OCI-LY3 (cell line): ENCODE measurements around the gene ZNF423.

Experiments used
- H2AFZ ChIP-seq: fragments of 200-600, 300-600 bp; shearing (Covaris generic); 2 replicates; pipeline ENCODE4 v1.6.0; 2014; ENCODE audit warnings: antibody characterized with exemption, low read depth, low read length
- H3K27ac ChIP-seq: fragments of 200-600, 300-600 bp; sonication (generic); 2 replicates; pipeline ENCODE4 v1.5.1; 2014; ENCODE audit warnings: mild to moderate bottlenecking, low read length, moderate library complexity, mixed read lengths
- H3K27me3 ChIP-seq: fragments of 200-600, 300-600 bp; sonication (generic); 2 replicates; pipeline ENCODE4 v1.6.1; 2014; ENCODE audit warnings: low read depth, low read length, mixed read lengths
- H3K36me3 ChIP-seq: fragments of 200-600, 300-600 bp; sonication (generic); replicated peaks from 2 replicates; pipeline ENCODE3; 2014; ENCODE audit warnings: low read depth, low read length, mixed read lengths
- H3K4me1 ChIP-seq: fragments of 300-600, 200-600 bp; sonication (generic); 2 replicates; pipeline ENCODE4 v1.6.1; 2014; ENCODE audit warnings: low read length, mixed read lengths
- H3K4me2 ChIP-seq: fragments of 200-600, 300-600 bp; sonication (generic); 2 replicates; pipeline ENCODE4 v1.6.1; 2014; ENCODE audit warnings: low read length, mixed read lengths
- H3K4me3 ChIP-seq: fragments of 300-600, 200-600 bp; sonication (generic); 2 replicates; pipeline ENCODE4 v1.5.1; 2014; ENCODE audit warnings: antibody characterized with exemption, mild to moderate bottlenecking, low read length, moderate library complexity
- H3K79me2 ChIP-seq: fragments of 300-600, 200-600 bp; shearing (Covaris generic); 2 replicates; pipeline ENCODE4 v1.6.1; 2014; ENCODE audit warnings: mild to moderate bottlenecking, low read length, mixed read lengths
- H3K9ac ChIP-seq: fragments of 300-600, 200-600 bp; shearing (Covaris generic); 2 replicates; pipeline ENCODE4 v1.6.0; 2014; ENCODE audit warnings: mild to moderate bottlenecking, low read length, moderate library complexity
- H3K9me3 ChIP-seq: fragments of 200-600, 300-600 bp; shearing (Covaris generic); 2 replicates; pipeline ENCODE4 v1.6.1; 2014; ENCODE audit warnings: low read length, mixed read lengths; ENCODE audit not compliant: insufficient read depth
- H4K20me1 ChIP-seq: fragments of 200-600, 300-600 bp; sonication (generic); 2 replicates; pipeline ENCODE4 v1.6.1; 2016; ENCODE audit warnings: low read length, mixed read lengths; ENCODE audit not compliant: insufficient read depth
- EZH2phosphoT487 ChIP-seq: fragments of 200-600 bp; shearing (Covaris generic); IDR thresholded peaks from 2 replicates; pipeline ENCODE4 v1.6.1; 2018; ENCODE audit warnings: antibody characterized with exemption, mixed run types, low read depth
- TF ChIP-seq, protein P1 (sequence below): fragments of 200-600, 300-600 bp; sonication (generic); IDR thresholded peaks from 2 replicates; pipeline ENCODE4 v1.5.1; 2014; ENCODE audit warnings: antibody characterized with exemption, low read length, low read depth

The ZNF423 gene

DNA sequence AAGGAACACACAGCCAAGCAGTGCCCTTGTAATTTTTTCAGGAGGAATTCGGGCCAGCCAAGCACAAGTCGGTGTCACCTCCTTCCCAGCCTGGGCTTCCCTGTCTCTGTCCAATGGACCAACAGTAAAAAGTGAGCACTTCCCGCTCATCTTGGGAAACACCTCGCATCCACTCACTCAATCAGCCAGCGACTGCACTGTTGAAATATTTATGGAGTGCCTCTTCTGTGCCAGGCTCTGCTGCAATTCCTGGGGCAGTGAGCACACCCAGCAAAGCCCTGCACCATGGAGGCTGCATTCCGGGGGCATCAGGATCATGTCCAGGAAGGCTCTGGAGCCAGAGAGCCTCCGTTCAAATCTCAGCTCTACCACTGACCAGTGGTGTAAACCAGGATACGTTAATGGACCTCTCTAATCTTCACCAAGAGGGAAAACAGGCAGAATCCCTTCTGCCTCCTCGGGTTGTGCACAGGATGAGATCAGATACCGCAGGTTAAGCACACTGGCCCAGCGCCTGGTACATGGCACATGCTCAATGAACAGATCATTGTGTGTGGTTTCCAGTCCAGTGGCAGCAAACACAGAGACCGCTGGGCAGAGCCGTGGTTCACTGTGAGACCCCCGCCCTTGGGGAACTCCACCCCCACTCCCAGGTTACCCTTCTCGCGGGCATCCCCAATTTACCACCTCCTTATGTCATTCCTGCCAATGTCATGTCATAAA lies 194.3 kb downstream of the ZNF423 start:
- no peak for TF ChIP-seq EZH2phosphoT487
- TF ChIP-seq, protein P1, sequence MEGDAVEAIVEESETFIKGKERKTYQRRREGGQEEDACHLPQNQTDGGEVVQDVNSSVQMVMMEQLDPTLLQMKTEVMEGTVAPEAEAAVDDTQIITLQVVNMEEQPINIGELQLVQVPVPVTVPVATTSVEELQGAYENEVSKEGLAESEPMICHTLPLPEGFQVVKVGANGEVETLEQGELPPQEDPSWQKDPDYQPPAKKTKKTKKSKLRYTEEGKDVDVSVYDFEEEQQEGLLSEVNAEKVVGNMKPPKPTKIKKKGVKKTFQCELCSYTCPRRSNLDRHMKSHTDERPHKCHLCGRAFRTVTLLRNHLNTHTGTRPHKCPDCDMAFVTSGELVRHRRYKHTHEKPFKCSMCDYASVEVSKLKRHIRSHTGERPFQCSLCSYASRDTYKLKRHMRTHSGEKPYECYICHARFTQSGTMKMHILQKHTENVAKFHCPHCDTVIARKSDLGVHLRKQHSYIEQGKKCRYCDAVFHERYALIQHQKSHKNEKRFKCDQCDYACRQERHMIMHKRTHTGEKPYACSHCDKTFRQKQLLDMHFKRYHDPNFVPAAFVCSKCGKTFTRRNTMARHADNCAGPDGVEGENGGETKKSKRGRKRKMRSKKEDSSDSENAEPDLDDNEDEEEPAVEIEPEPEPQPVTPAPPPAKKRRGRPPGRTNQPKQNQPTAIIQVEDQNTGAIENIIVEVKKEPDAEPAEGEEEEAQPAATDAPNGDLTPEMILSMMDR, result no peak
- Histone ChIP-seq H3K9me3 (no peaks in the 10 kb centered on the region), H3K36me3 (no peaks in the 10 kb centered on the region), H3K79me2 (no peaks in the 10 kb centered on the region), H3K4me3 (no peak overlapping the region), H3K4me1 (no peaks in the 10 kb centered on the region), H2AFZ (no peak overlapping the region), H3K27ac (no peak overlapping the region), H3K9ac (no peak overlapping the region), H4K20me1 (no peaks in the 10 kb centered on the region), H3K27me3 (no peaks in the 10 kb centered on the region), H3K4me2 (no peak overlapping the region)

DNA sequence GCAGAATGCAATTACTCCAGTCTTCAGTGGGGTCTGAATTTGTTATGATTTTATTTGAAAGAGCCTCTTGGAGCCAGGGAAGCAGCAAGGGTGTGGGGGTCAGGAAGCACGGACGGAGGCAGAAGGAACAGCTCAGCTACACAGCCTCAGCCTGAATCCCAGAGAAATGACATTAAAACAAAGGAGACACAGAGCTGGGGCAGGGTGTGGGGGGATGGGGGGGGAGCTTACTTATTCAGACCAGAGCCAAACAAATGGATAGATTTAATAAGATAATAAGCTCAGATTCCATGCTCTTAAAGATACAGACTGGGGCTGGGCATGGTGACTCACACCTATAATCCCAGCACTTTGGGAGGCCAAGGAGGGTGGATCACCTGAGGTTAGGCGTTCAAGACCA lies 195.3 kb downstream of the ZNF423 start:
- no peaks in the 10 kb centered on the region for H3K36me3 ChIP-seq
- H3K79me2 ChIP-seq, result no peaks in the 10 kb centered on the region
- H3K4me3 ChIP-seq, result no peak overlapping the region
- no peaks in the 10 kb centered on the region for H3K4me1 ChIP-seq
- no peaks in the 10 kb centered on the region for H3K9me3 ChIP-seq
- no peak overlapping the region for H2AFZ ChIP-seq
- H3K9ac ChIP-seq, result no peak overlapping the region
- no peaks in the 10 kb centered on the region for H3K27me3 ChIP-seq
- TF ChIP-seq EZH2phosphoT487, result no peak
- TF ChIP-seq, protein P1, result no peak
- H4K20me1 ChIP-seq, result no peaks in the 10 kb centered on the region
- H3K27ac ChIP-seq, result no peak overlapping the region
- no peak overlapping the region for H3K4me2 ChIP-seq

DNA sequence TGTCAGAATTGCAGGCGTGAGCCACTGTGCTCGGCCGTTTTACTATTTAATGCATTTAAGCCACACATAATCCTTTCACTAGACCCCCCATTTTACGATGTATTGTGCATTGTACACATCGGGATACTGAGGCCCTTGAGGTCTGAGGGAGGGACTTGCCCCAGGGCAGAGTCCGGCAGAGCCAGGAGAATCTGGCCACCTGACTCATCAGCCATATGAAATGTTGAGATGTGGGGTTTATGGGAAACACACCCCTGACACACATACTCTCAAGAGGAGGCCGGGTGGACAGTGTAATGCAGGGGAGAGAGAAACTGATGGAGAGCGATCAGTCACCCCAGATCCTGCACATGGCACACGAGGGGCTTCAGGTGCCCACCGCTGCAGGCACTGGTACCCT lies 196.6 kb downstream of the ZNF423 start:
- Histone ChIP-seq H3K36me3 (no peaks in the 10 kb centered on the region), H3K27me3 (no peaks in the 10 kb centered on the region), H3K4me2 (no peak overlapping the region), H3K9ac (no peak overlapping the region), H3K9me3 (no peaks in the 10 kb centered on the region), H3K27ac (no peak overlapping the region), H2AFZ (no peak overlapping the region), H4K20me1 (no peaks in the 10 kb centered on the region), H3K4me1 (no peaks in the 10 kb centered on the region), H3K4me3 (no peak overlapping the region), H3K79me2 (no peaks in the 10 kb centered on the region)
- no peak for TF ChIP-seq EZH2phosphoT487
- TF ChIP-seq, protein P1, result no peak

DNA sequence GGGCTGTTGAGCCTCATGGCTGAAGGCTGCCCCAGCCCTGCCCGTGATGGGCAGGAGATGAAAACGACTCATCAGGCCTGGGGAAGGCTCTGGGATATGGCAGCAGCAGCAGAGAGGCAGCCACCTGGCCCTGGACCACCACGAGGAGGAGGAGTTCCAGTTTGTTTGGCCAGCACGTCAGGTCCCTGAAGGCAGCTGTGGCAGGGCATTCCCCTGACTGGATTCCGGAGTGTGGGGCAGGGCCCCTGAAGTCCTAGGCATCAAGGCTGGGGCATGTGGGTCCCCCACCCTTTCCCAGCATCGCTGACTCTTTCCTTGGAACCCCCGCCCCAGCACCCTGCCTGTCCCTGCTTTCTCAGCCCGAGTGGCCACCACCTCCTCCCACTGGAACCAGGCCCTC lies 197.4 kb downstream of the ZNF423 start:
- Histone ChIP-seq H3K4me1 (no peaks in the 10 kb centered on the region), H3K27ac (no peak overlapping the region), H3K4me2 (no peak overlapping the region), H3K9ac (no peak overlapping the region), H3K27me3 (no peaks in the 10 kb centered on the region), H3K36me3 (no peaks in the 10 kb centered on the region), H2AFZ (no peak overlapping the region), H3K9me3 (no peaks in the 10 kb centered on the region), H3K4me3 (no peak overlapping the region), H3K79me2 (no peaks in the 10 kb centered on the region), H4K20me1 (no peaks in the 10 kb centered on the region)
- no peak for TF ChIP-seq EZH2phosphoT487
- TF ChIP-seq, protein P1, result no peak
